Measurements from ENCODE around the gene POLRMT. TPM values are rescaled to one million over a fixed set of nuclear protein-coding genes. Genes with fewer than 3 reads are reported as not detected.

POLRMT gene
- total RNA-seq, 1 donor from 2014 or later = 56.0 TPM

GRCh38 chr19:579111-579841 is 54.1 kb downstream of the POLRMT start:
- DNase-seq (ENCODE audit: low spot score) = no peak

GRCh38 chr19:577439-578392 is 55.6 kb downstream of the POLRMT start:
- DNase-seq (ENCODE audit: low spot score) = no peak

- DNase-seq (ENCODE audit: low spot score) = no peak
Measured at GRCh38 chr19:576768-577438, 56.4 kb downstream of the POLRMT start.

- no peak for DNase-seq (ENCODE audit: low spot score)
Measured at GRCh38 chr19:575527-576506, 57.5 kb downstream of the POLRMT start.

- DNase-seq (ENCODE audit: low spot score) = no peak
Measured at GRCh38 chr19:574658-575526, 58.4 kb downstream of the POLRMT start.

- no peak for DNase-seq (ENCODE audit: low spot score)
Measured at GRCh38 chr19:573519-573825, 59.9 kb downstream of the POLRMT start.

GRCh38 chr19:572743-573518 is 60.4 kb downstream of the POLRMT start:
- peak; percentile 38 for DNase-seq (ENCODE audit: low spot score)

GRCh38 chr19:572140-572742 is 61.1 kb downstream of the POLRMT start, which contains the start of gene BSG:
Gene BSG (plus strand): TSS chr19:572596. CDS start chr19:572635, 39 bp downstream.
- peak; percentile 99 for DNase-seq (ENCODE audit: low spot score)

GRCh38 chr19:571566-571974 is 61.8 kb downstream of the POLRMT start:
- DNase-seq (ENCODE audit: low spot score) = no peak

GRCh38 chr19:570937-571565 is 62.3 kb downstream of the POLRMT start:
- DNase-seq (ENCODE audit: low spot score) = peak; percentile 38

GRCh38 chr19:570251-570686 is 63.1 kb downstream of the POLRMT start:
- DNase-seq (ENCODE audit: low spot score) = no peak

- DNase-seq (ENCODE audit: low spot score) = no peak
Measured at GRCh38 chr19:567296-567900, 65.9 kb downstream of the POLRMT start.

Other genes starting within 250 kb of the POLRMT start
- gene C2CD4C, start 224.4 kb downstream of the POLRMT start, total RNA-seq = 172 TPM
- 139 TPM for gene SHC2, start 172.5 kb downstream of the POLRMT start, total RNA-seq
- gene MADCAM1, start 137.1 kb downstream of the POLRMT start, total RNA-seq = 5.8 TPM
- gene TPGS1, start 126.0 kb downstream of the POLRMT start, total RNA-seq = 33.8 TPM
- 53.3 TPM for gene CDC34, start 101.8 kb downstream of the POLRMT start, total RNA-seq
- 2.7 TPM for gene GZMM, start 89.5 kb downstream of the POLRMT start, total RNA-seq
- 480 TPM for gene BSG, start 60.9 kb downstream of the POLRMT start, total RNA-seq
- 0.40 TPM for gene HCN2, start 43.7 kb downstream of the POLRMT start, total RNA-seq
- 0.17 TPM for gene FGF22, start 6.3 kb upstream of the POLRMT start, total RNA-seq
- 34.8 TPM for gene RNF126, start 29.7 kb upstream of the POLRMT start, total RNA-seq
- gene FSTL3, start 42.9 kb upstream of the POLRMT start, total RNA-seq = 39.1 TPM
- not detected for gene PRSS57, start 61.9 kb upstream of the POLRMT start, total RNA-seq
- 26.1 TPM for gene PALM, start 75.4 kb upstream of the POLRMT start, total RNA-seq
- 79.4 TPM for gene MISP, start 117.6 kb upstream of the POLRMT start, total RNA-seq
- gene PTBP1, start 163.9 kb upstream of the POLRMT start, total RNA-seq = 270 TPM
- 0.20 TPM for gene PLPPR3, start 188.4 kb upstream of the POLRMT start, total RNA-seq
- gene AZU1, start 194.3 kb upstream of the POLRMT start, total RNA-seq = not detected
- gene PRTN3, start 207.5 kb upstream of the POLRMT start, total RNA-seq = not detected
- not detected for gene ELANE, start 218.8 kb upstream of the POLRMT start, total RNA-seq
- gene CFD, start 226.1 kb upstream of the POLRMT start, total RNA-seq = 133 TPM

Measured in mucosa of gallbladder (tissue), 1 donor.